K562 (cell line): ENCODE data around the gene CHST2. TPM values are rescaled to one million over a fixed set of nuclear protein-coding genes. Genes with fewer than 3 reads are reported as not detected.
A peak's percentile ranks its signal among the peaks of the same experiment; 100 is the strongest.

Experiments
- ARNT ChIP-seq, 2 experiments: fragments of 450-650 bp; IDR thresholded peaks; 2 replicates each; pipeline ENCODE4 v1.6.1; 2016; ENCODE audit warnings: mild to moderate bottlenecking in 1 of 2
- CBX2 ChIP-seq: fragments of 200-600 bp; sonication (generic); IDR thresholded peaks from one replicate; pipeline ENCODE4 v1.6.1; 2012; ENCODE audit warnings: mild to moderate bottlenecking, low read length, inconsistent platforms; ENCODE audit not compliant: insufficient read depth, poor library complexity, severe bottlenecking
- CBX5 ChIP-seq: IDR thresholded peaks from 2 replicates; pipeline ENCODE4 v1.6.1; 2014; ENCODE audit warnings: low read depth, borderline replicate concordance
- CBX8 ChIP-seq: fragments of 200-600 bp; sonication (generic); IDR thresholded peaks from 2 replicates; pipeline ENCODE4 v1.6.1; 2012; ENCODE audit warnings: borderline replicate concordance, mixed run types, low read depth, mild to moderate bottlenecking, moderate library complexity, mixed read lengths, low read length, control low read depth, inconsistent platforms; ENCODE audit not compliant: poor library complexity, severe bottlenecking; ENCODE audit errors: extremely low read depth
- CC2D1A ChIP-seq: fragments of 450-650 bp; IDR thresholded peaks from 2 replicates; pipeline ENCODE4 v1.6.1; 2017; ENCODE audit warnings: mild to moderate bottlenecking
- ETV5 ChIP-seq: sonication (generic); formaldehyde crosslinking; IDR thresholded peaks from 2 replicates; pipeline ENCODE4 v1.4.0; 2020; ENCODE audit warnings: low read depth, mild to moderate bottlenecking, missing genetic modification reagents
- FOXM1 ChIP-seq, 2 experiments: fragments of 450-650 bp in 1 of 2; sonication (generic) in 1 of 2; formaldehyde crosslinking in 1 of 2; IDR thresholded peaks; 2 replicates each; pipeline versions ENCODE4 v1.6.1 to v1.9.0; 2017 to 2022; ENCODE audit warnings: low read depth in 2 of 2, mild to moderate bottlenecking in 2 of 2, missing genetic modification reagents in 1 of 2, moderate library complexity in 1 of 2
- GTF2E2 ChIP-seq: fragments of 200-800 bp; sonication (Bioruptor generic); IDR thresholded peaks from 2 replicates; pipeline ENCODE4 v1.6.1; 2016; ENCODE audit warnings: missing genetic modification characterization, missing compliant biosample characterization
- GTF2F1 ChIP-seq: IDR thresholded peaks from 2 replicates; pipeline ENCODE4 v1.6.1; 2011; ENCODE audit warnings: low read depth, low read length, improper control_type of control experiment
- HSF4 ChIP-seq: fragments of 250-450 bp; sonication (Bioruptor Pico); IDR thresholded peaks from 2 replicates; pipeline ENCODE4 v2.1.2; 2022; ENCODE audit warnings: mild to moderate bottlenecking, moderate library complexity, borderline replicate concordance
- ILF3 ChIP-seq: fragments of 450-650 bp; IDR thresholded peaks from 2 replicates; pipeline ENCODE4 v1.6.1; 2018; ENCODE audit warnings: antibody characterized with exemption, mild to moderate bottlenecking, moderate library complexity, borderline replicate concordance
- JUN ChIP-seq, 2 experiments: sonication (generic) in 1 of 2; formaldehyde crosslinking in 1 of 2; IDR thresholded peaks; 2 replicates each; pipeline versions ENCODE4 v1.6.1 to v1.8.0; 2012 to 2022; ENCODE audit warnings: borderline replicate concordance in 2 of 2, mild to moderate bottlenecking in 2 of 2, improper control_type of control experiment in 1 of 2, low read depth in 1 of 2, low read length in 1 of 2, missing genetic modification reagents in 1 of 2
- POLR2B ChIP-seq: fragments of 450-650 bp; IDR thresholded peaks from 2 replicates; pipeline ENCODE4 v1.6.1; 2018; ENCODE audit warnings: low read depth; ENCODE audit not compliant: partially characterized antibody
- PURB ChIP-seq: sonication (generic); formaldehyde crosslinking; IDR thresholded peaks from 2 replicates; pipeline ENCODE4 v1.9.0; 2021; ENCODE audit warnings: low read depth, mild to moderate bottlenecking, missing genetic modification reagents
- RBM22 ChIP-seq: fragments of 200-400 bp; formaldehyde crosslinking; IDR thresholded peaks from 2 replicates; pipeline ENCODE4 v1.6.1; 2018; ENCODE audit warnings: low read length, low read depth; ENCODE audit not compliant: poor library complexity, severe bottlenecking
- RUNX1 ChIP-seq: sonication (generic); IDR thresholded peaks from 2 replicates; pipeline ENCODE4 v1.6.1; 2016; ENCODE audit warnings: antibody characterized with exemption, low read depth
- SIRT6 ChIP-seq: IDR thresholded peaks from one replicate; pipeline ENCODE4 v1.6.1; 2012; ENCODE audit warnings: low read depth, mild to moderate bottlenecking, control low read depth, inconsistent platforms, low read length, moderate library complexity
- ZFP36 ChIP-seq: fragments of 150-350 bp; IDR thresholded peaks from 2 replicates; pipeline ENCODE4 v1.6.1; 2018; ENCODE audit warnings: low read length, low read depth; ENCODE audit not compliant: partially characterized antibody
- ZNF23 ChIP-seq: fragments of 250-450 bp; sonication (Bioruptor Pico); IDR thresholded peaks from 2 replicates; pipeline ENCODE4 v1.4.0; 2020; ENCODE audit warnings: mild to moderate bottlenecking
- ZNF282 ChIP-seq: sonication (generic); formaldehyde crosslinking; IDR thresholded peaks from 2 replicates; pipeline ENCODE4 v1.8.1; 2023; ENCODE audit warnings: missing genetic modification reagents
- polyA plus RNA-seq, 8 experiments: library from polyadenylated mRNA; depleted of rRNA in 4 of 8; stranded (reverse) in 5 of 8; unstranded in 3 of 8; fragments of >200 nt; fragmentation: Nextera tagmentation in 2 of 8; fragmentation: Illumina TruSeq in 1 of 8; extraction: Ambion mirVana in 2 of 8; extraction: Trizol in 1 of 8; gene quantifications; 2 replicates each; pipeline versions ENCODE4 v1.2.1 to v1.2.3, GENCODE V29; 2011 to 2014; ENCODE audit warnings: inconsistent platforms in 1 of 8, missing spikeins in 1 of 8
- total RNA-seq, 7 experiments: library from RNA; depleted of rRNA in 6 of 7; stranded (reverse); fragments of >200 nt in 6 of 7; fragmentation: Illumina TruSeq in 2 of 7; extraction: Trizol in 2 of 7; gene quantifications; 2 replicates each; pipeline versions ENCODE4 v1.2.1 to v1.2.3, GENCODE V29; 2011 to 2021; ENCODE audit warnings: low replicate concordance in 1 of 7
- TF ChIP-seq, protein P1 (sequence below): fragments of 250-450 bp; sonication (Bioruptor Pico); IDR thresholded peaks from 2 replicates; pipeline ENCODE4 v1.8.0; 2021; ENCODE audit warnings: mild to moderate bottlenecking, moderate library complexity
- TF ChIP-seq, protein P2 (sequence below), 2 experiments: fragments of 150-350 bp in 1 of 2; IDR thresholded peaks; 2 replicates each; pipeline ENCODE4 v1.6.1; 2012 to 2016; ENCODE audit warnings: low read depth in 2 of 2, low read length in 2 of 2, mild to moderate bottlenecking in 1 of 2, moderate library complexity in 1 of 2

The CHST2 gene
- total and polyA plus RNA-seq, 9 of the 15 experiments (the other 6 are each of a cell fraction or from before 2014, with no cell fraction given) = 3.4 to 60.3 (median 13.9) TPM

DNA sequence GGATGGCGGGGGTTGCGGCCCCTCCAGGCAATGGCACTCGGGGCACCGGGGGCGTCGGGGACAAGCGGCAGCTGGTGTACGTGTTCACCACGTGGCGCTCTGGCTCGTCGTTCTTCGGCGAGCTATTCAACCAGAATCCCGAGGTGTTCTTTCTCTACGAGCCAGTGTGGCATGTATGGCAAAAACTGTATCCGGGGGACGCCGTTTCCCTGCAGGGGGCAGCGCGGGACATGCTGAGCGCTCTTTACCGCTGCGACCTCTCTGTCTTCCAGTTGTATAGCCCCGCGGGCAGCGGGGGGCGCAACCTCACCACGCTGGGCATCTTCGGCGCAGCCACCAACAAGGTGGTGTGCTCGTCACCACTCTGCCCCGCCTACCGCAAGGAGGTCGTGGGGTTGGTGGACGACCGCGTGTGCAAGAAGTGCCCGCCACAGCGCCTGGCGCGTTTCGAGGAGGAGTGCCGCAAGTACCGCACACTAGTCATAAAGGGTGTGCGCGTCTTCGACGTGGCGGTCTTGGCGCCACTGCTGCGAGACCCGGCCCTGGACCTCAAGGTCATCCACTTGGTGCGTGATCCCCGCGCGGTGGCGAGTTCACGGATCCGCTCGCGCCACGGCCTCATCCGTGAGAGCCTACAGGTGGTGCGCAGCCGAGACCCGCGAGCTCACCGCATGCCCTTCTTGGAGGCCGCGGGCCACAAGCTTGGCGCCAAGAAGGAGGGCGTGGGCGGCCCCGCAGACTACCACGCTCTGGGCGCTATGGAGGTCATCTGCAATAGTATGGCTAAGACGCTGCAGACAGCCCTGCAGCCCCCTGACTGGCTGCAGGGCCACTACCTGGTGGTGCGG lies 1.9 kb downstream of the CHST2 start (continued):
- no peak for TF ChIP-seq CBX8
- no peak for TF ChIP-seq RBM22
- no peak for TF ChIP-seq ILF3
- peak; percentile 62; the same call in 1 of the 2 replicates for TF ChIP-seq CC2D1A
- TF ChIP-seq SIRT6 = no peak
- TF ChIP-seq, protein P1, sequence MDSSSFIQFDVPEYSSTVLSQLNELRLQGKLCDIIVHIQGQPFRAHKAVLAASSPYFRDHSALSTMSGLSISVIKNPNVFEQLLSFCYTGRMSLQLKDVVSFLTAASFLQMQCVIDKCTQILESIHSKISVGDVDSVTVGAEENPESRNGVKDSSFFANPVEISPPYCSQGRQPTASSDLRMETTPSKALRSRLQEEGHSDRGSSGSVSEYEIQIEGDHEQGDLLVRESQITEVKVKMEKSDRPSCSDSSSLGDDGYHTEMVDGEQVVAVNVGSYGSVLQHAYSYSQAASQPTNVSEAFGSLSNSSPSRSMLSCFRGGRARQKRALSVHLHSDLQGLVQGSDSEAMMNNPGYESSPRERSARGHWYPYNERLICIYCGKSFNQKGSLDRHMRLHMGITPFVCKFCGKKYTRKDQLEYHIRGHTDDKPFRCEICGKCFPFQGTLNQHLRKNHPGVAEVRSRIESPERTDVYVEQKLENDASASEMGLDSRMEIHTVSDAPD = no peak
- no peak for TF ChIP-seq HSF4
- TF ChIP-seq FOXM1 (IDR thresholded peaks at IDR 0.05; ENCODE audit: low read depth) = no peak
- peak; percentile 23; the same call in 1 of the 2 replicates for TF ChIP-seq FOXM1 (CRISPR knock-in tag; IDR thresholded peaks at IDR 0.05; ENCODE audit: low read depth)
- TF ChIP-seq CBX5 = 0 out of 2 replicates have a peak, but pooled peaks have one; percentile 17
- no peak for TF ChIP-seq ZNF282
- no peak for TF ChIP-seq JUN (IDR thresholded peaks at IDR 0.05; ENCODE audit: borderline replicate concordance, low read depth, low read length)
- 0 out of 2 replicates have a peak, but pooled peaks have one; percentile 22 for TF ChIP-seq JUN (CRISPR knock-in tag; IDR thresholded peaks at IDR 0.05; ENCODE audit: borderline replicate concordance)
- no peak for TF ChIP-seq ARNT (IDR thresholded peaks at IDR 0.05)
- TF ChIP-seq ETV5 (CRISPR knock-in tag) = 0 out of 2 replicates have a peak, but pooled peaks have one; percentile 45
- TF ChIP-seq GTF2F1 = no peak
- TF ChIP-seq, protein P2, sequence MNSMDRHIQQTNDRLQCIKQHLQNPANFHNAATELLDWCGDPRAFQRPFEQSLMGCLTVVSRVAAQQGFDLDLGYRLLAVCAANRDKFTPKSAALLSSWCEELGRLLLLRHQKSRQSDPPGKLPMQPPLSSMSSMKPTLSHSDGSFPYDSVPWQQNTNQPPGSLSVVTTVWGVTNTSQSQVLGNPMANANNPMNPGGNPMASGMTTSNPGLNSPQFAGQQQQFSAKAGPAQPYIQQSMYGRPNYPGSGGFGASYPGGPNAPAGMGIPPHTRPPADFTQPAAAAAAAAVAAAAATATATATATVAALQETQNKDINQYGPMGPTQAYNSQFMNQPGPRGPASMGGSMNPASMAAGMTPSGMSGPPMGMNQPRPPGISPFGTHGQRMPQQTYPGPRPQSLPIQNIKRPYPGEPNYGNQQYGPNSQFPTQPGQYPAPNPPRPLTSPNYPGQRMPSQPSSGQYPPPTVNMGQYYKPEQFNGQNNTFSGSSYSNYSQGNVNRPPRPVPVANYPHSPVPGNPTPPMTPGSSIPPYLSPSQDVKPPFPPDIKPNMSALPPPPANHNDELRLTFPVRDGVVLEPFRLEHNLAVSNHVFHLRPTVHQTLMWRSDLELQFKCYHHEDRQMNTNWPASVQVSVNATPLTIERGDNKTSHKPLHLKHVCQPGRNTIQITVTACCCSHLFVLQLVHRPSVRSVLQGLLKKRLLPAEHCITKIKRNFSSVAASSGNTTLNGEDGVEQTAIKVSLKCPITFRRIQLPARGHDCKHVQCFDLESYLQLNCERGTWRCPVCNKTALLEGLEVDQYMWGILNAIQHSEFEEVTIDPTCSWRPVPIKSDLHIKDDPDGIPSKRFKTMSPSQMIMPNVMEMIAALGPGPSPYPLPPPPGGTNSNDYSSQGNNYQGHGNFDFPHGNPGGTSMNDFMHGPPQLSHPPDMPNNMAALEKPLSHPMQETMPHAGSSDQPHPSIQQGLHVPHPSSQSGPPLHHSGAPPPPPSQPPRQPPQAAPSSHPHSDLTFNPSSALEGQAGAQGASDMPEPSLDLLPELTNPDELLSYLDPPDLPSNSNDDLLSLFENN (IDR thresholded peaks at IDR 0.05; ENCODE audit: low read depth in 2 of 2, low read length in 2 of 2) = no peak
- TF ChIP-seq POLR2B = no peak
- TF ChIP-seq CBX2 = no peak
- TF ChIP-seq ZNF23 = no peak
- TF ChIP-seq GTF2E2 (tag) = no peak
- no peak for TF ChIP-seq ZFP36
- no peak for TF ChIP-seq PURB (CRISPR knock-in tag)
- no peak for TF ChIP-seq RUNX1
